Endothelial cell of hepatic sinusoid (primary cell): ENCODE measurements around the gene LYRM2.

Experiments used
- in situ Hi-C: cut with HindIII; loops from 2 replicates; pipeline ENCODE4 v1.10.0; 2017; ENCODE audit warnings: low sequenced_read_pairs

LYRM2 gene, protein sequence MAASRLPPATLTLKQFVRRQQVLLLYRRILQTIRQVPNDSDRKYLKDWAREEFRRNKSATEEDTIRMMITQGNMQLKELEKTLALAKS

DNA sequence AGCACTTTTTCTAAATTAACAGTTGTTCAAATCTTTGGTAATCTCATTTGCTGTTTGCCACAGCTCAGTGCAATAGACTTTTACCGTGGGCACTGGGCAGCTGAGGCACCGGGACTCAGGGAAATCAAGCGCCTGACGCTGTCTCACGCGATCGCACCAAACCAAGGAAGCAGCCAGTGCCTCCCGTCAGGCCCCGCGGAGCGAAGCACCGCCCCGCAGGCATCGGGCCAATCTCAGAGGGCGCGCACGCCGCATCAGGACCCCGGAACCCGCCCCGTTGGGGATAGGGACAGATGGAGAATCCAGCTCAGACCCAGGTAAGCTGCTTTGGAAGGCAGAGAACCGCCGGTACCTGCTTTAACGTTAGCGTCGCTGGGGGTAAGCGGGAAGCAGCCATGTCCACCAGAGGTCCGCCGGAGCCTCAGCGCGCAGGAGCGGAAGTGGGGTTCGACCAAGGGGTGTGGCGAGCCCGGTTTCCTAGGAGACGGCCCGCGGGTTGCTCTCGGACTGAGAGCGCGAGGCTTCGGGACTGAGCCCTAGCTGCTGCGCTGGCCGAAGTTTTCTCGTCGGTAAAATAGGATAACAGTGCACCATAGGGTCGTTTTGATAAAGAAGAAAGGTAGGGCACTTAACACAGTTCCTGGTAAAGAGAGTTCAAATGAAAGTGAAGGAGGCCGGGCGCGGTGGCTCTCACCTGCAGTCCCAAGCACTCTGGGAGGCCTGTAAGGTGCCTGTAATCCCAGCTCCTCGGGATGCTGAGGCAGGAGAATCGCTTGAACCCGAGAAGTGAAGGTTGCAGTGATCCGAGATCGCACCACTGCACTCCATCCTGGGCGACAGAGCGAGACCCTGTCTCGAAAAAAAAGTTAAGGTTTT, at the start of gene LYRM2:
LYRM2 (minus strand) TSS at position 428 of the 876 bp plus-strand sequence; CDS start at position 397, 31 bp downstream.
- in situ Hi-C loops: no loop called here

DNA sequence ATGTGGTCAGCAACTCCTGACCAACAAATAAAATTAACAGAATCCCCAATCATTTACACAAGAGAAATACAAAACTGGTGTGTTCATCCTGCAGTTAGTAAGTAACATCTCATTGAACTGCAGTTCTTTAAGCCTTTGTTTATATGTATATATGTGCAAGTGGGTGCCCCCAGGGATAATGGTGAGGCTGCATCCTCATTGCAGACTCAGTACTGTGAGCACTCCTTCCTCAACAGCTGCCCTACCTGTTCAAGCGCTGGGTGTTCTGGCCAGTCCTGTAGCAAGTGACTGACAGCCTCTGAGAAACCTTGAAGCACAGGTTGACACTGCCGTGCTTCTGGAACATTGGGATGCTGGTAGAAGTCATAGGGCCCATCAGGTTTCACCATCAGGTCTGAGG, 49.8 kb upstream of the LYRM2 start:
- in situ Hi-C loops: no loop called here

DNA sequence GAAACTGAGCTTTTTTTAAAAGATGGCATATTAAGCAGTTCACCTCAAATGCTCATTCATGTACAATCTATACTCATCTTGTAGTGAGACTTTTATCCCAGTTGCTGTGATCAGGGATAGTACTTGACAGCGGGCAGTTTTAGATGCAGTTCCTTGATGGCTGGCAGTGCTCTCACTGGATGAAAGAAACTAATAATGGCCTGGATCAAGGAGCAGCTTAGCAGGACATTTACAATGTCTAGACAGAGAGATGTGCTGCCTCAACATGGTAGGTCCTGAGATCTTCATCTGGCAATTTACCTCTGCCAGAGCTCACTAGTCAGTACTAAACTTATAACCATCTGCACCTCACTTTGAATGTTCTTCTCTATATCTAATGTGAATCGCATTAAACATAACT, 46.8 kb upstream of the LYRM2 start:
- in situ Hi-C loops: no loop called here

DNA sequence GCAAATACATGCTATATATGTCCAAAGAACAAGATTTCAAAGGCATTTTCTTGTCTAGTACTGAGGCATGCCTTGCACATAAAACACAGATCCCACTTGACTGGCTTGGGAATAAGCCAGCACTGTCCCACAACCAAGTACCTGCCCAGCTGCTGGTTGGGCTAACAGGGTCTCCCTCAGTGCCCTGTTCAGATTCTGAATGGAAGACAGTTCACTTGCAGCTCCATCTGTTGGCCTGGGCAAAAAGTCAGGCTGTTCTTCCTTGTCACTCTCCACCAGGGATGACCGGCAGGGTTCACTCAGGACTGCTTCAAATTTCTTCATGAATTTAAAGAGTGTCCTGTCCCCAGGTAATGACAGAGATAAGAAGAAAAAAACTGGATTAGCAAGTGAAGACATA, 44.4 kb upstream of the LYRM2 start:
- in situ Hi-C loops: no loop called here

DNA sequence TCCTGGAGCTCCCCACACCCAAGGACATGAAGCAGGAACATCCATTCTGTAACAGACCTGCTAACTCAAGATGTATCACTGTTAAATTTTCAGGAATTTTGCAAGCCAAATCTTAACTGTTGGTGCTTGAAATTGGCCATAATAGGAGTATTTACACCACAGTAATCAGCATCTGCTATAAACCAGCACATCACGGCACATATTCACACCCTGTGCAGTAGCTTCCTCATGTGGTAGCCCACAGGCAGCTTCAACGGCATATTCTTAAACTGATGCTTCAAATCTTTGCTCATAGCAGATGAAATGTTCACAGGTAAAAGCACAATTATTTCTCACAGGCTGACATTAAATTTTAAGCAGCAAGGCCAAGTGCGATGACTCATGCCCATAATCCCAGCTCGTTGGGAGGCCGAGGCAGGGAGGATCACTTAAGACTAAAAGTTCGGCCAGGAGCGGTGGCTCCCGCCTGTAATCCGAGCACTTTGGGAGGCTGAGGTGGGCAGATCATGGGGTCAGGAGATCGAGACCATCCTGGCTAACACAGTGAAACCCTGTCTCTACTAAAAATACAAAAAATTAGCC, 43.5 kb upstream of the LYRM2 start:
- in situ Hi-C loops: no loop called here

DNA sequence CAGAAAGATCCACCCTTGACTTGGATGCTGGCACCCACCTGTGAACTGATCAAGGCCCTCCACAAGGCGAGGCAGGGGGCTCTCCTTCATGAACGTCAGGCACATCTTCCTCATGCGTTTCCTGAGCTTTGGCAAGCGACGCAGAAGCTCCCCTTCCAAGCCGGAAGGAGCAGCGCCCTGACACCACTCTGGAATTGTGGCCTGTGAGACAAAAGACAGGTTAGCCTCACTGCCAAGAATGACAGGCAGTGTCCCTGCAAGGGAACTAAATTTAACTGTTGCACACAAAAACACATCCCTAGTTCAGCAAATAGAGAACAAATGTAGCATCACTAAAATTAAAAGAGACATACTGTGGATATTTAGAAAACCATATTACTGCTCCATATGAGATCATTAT, 42.0 kb upstream of the LYRM2 start:
- in situ Hi-C loops: no loop called here

DNA sequence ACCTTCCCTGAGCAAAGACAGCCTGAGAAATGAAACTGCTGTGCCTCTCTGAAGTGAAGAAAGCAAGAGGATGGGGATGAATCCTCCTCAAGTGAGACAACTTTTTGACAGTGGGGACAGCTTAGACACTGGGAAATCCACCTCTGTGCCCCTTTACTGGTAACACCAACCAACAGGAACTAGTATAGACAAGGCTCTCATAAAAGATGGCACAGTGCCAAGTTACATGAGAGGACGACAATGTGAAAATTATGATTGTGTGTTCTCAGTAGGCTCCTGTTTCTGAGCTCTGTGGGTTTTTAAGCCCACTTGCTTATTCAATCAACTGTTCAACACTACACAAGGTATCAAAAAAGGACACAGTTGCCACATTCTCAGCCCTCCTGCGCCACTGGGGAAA, 41.6 kb upstream of the LYRM2 start:
- in situ Hi-C loops: no loop called here

DNA sequence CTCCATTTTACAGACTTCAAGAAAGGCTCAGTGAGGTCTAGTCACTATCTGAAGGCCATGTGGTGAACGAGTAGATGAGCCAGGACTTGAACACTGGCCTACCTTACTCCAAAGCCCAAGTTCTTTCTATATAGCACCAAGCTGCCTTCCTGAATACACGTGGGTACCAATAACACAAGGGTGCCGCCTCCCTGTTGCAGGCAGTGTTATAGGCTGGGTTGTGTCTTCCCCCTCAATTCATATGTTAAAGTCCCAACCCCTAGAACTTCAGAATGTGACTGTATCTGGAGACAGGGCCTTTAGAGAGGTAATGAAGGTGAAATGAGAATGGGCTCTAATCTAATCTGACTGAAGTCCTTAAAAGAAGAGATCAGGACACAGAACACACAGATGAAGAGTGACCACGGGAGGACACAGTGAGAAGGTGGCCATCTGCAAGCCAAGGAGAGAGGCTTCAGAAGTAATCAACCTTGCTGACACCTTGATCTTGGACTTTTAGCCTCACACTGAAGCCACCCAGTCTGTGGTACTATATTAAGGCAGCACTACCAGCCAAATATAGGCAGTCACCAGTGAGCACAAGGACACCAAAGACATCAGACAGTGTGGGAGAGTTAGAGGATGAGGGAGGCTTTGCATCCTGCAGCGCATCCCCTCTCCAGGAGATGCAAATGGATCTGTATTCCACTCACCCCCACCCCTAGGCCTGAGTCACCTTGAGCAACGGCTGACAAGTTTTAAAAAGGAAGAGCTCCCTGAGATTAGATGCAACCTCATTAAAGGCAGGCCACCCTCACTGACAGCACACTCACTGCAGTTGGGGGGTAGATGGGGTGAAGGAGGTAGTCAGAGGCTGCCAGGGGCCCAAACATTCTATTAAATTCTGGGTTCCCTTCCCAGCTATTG, 40.9 kb upstream of the LYRM2 start:
- in situ Hi-C loops: no loop called here

DNA sequence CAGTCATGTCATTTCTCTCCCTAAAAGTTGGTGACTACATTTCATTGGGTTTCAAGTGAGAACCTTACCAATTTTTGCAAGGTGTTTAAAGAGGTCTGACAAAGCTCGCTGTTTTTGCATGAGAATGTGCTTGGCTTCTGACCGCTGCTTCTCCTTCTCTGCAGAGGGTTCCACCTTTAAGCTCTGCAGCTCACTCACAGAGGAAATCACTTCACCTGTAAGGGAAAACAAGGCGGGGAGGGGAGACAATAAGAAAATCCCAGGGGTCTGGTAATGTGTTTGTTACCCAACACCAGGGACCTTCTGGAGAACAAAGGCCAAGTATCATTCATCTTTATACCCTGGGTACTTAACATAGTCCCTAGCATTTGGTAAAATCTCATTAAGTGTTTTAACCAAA, 40.0 kb upstream of the LYRM2 start:
- in situ Hi-C loops: no loop called here

DNA sequence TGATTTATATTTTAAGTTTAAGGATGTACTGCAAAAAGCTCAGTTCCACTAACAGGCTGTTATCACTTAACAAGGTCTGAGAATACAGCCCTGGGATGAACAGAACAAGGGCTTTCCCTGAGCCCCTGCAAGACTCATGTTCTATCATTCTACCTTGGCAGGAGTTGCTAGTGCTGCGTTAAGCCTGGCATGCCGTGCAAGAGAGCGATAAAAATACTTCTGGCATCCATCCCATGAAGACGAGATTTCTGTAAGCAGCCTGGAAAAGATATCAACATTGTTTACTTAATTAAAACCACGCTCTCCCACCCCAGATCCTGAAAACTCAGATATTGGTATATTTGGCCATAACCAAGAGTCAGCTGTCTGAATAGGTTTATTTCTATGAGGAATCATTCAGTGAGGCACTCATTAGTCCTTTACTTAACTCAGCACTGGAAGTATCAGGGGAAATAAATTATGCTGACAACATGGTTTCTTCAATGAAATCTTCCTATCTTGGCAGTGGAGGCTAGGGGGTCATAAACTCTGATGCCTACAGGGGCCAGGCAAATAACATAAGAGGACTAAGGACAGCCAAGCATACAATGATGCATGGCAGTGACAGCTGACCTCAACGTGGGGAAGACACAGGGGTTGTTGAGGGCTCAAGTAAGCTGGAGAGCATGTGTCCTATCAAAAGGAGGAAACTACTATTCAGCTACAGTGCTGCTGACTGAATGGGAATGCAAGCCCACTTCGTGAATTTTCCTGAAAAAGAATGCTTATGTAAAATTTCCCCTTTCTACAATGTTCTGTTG, 37.6 kb upstream of the LYRM2 start:
- in situ Hi-C loops: no loop called here

DNA sequence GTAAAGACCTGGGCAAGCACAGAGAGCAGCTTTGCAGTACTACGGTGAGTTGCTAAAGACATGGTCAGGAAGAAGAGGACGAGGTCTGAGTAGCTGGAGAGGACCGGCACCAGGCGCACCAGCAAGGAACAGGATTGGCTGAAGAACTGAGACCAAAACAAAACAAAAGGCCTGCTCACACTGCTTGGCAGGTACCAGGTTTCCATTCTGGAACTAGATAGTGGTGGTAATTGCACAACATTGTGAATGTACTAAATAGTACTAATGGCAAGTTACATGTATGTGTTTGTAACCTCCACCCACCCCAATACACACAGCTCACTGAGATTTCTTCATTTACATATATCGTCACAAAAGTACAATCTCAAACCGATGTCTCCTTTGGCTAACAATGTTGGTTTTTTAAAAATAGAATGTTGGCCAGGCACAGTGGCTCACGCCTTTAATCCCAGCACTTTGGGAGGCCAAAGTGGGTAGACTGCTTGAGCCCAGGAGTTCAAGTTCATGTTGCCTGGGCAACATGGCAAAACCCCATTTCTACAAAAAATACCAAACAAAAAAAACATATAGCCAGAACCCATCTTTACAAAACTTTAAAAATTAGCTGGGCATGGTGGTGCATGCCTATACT, 32.5 kb upstream of the LYRM2 start:
- in situ Hi-C loops: no loop called here

DNA sequence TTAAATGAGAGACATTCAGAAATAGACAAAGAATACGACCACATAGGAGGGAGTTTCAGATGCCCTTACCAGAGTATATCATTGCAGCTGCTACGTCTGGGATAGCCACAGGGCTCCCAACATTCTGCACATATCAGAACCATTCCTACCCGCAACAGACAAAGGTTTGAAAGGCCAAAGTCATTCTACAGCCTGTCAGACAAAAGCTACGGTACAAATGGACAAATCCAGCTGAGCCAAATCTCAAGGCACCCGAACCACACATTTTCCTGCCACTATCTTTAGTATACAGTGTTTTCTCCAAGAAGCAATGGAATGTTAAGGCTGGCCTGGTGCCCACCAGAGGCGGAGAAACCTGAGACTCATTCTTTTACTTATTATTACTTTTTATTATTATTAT, 30.5 kb upstream of the LYRM2 start:
- in situ Hi-C loops: no loop called here

DNA sequence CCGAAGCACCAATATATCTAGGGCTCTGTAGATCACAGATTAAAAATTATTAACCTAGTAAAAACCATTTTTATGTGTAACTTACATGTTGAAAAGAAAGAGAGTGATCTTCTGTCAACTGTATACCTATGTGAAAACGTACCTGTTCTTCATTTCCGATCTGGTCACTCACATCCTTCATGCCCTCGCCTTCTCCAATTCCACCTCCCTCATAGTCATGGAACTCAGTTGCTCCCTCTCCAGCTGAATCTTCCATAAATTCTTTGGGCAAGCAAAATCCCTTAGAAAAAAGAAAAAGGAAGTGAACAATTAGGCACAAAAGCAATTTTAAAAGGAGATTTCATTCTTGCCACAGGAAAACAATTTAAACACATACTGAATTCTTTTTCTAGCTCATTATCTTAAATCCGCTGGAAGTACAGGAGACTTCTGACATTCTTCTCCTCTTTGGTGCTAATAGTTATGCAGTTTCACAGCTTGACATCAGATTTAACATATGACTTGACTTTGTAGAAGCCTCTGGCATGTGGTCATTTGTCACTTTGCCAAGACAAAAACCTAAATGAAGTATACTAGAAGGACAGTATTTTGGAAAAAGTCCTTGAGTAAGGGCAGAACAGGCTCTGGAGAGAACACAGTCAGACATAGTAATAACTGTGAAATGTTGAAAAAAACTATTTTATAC, 29.5 kb upstream of the LYRM2 start:
- in situ Hi-C loops: no loop called here

DNA sequence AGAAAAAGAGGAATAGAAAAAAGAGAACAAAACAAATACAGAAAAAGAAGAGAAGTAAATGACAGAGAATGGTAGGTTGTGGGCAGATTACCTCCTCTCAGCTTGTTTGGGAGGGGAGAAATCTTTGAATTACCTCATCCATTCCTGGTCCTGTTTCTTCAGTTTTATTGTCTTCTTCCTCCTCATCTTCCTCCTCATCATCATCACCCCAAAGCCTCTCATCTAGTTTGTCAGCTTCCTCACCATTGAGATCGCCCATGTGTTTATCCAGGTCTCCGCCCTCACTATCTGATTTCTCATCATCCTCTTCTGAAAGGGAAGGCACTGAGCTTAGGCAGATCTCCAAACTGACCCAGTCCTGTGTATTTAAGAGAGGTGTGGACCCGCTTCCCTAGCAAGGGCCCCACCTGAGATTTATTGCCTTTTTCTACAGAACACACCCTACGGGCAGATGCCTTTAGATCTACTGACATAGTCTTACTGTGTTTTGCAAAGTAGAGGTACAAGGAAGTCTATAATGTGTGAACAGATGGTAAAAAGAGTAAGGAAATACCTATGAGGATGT, 24.2 kb upstream of the LYRM2 start:
- in situ Hi-C loops: no loop called here

DNA sequence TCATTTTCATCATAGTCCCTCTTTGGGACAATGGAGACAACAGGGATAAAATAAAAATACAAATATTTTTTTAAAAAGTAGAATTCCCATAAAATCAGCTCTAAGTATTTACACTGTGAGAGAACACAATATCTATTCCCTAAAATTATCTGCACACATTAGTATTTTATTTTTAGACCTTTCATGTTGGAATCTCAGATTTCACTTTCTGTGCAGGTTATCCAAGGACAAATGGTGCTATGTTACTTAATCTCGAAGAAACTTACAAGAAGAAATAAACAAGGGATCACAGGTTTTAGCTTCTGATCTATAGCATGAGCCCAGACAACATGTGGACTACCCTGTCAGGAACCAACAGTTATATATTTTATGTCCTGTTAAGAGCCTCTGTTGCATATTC, 23.0 kb upstream of the LYRM2 start:
- in situ Hi-C loops: no loop called here

DNA sequence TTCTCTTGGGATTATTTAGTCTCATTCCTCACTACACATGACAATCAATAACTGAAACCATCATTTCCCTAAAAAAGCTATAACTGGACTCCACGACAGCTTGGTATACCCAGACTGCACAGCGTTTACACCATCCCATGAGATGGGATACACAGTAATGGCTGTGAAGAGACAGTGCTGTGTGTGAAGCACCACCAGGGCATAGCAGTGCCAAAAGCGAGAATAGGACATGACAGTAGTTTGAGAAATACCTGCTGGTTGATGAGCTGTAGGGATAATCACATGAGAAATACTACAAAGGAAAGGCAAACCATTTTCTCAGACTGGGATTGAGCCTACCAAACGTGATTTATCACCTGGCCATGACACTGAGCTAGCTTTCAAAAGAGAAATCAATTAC, 22.4 kb upstream of the LYRM2 start:
- in situ Hi-C loops: no loop called here

DNA sequence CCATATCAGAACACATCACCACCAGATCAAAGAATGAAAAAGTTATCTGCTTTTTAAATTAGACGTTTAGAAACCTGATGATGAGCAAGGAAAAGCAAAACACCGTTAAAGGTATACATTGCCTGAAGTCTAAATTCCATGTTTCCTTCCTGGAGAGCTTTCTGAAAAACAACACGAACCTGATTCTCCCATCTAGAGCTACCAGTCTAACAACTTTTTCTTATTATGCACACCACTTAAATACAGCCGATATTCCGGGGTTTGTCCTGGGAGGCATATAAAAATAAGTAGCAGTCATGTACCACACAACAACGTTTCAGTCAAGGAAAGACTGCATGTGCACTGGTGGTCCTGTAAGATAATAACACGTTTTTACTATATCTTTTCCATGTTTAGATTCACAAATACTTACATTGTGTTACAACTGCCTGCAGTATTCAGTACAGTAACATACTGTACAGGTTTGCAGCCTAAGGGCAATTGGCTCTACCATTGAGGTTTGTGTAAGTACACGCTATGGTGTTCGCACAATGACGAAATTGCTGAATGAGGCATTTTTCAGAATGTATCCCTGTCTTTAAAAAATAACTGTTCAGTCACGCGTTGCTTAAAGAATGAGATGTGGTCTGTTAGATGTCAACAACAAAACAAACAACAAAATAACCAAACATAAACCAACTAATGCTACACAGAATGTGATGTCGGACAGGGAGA, 19.1 kb upstream of the LYRM2 start:
- in situ Hi-C loops: no loop called here

DNA sequence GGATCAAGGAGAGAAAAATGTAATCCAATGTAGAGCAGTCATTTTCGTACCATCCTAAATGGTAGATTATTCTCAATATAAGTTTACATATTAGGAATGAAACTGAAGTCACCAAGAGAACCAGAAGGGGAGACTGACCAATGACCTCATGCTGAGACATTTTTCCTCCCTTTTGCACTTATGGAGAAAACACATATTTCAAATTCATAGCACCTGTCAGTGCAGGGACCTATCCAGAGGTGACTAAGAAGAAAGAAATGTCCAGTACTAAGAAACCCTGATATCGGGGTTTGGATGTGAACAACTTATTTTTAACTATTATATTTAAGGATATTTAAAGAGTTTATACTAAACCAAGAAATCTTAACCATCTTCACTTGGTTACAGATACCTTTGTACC, 16.6 kb upstream of the LYRM2 start:
- in situ Hi-C loops: no loop called here

DNA sequence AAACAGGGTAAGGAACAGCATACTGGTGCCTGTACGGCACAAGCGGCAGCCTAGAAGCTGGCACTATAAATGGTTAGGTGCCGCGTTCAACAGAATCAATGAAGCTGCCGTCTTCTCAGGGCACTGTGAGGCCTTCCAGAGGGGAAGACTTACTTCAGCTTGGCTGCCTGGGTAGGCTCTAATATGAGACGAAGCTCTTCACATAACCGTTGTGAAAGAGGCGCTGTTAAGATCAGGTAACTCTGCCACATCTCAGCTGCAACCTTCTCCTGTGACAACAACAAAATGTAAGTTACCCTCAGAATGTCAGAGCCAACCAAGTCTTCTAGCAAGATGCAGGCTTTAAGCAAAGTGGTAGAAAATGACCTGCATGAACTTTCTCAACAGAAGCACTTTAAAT, 12.0 kb upstream of the LYRM2 start:
- in situ Hi-C loops: no loop called here
